Measurements from ENCODE around the gene ADORA3.

Gene ADORA3

GRCh38 chr1:111476214-111476613 is 27.2 kb downstream of the ADORA3 start:
- DNase-seq (ENCODE audit: low read depth in 1 of 2, low spot score in 1 of 2) = no peak

- DNase-seq (ENCODE audit: low read depth in 1 of 2, low spot score in 1 of 2) = peak in 1 of 2 donors; percentile 19
Measured at GRCh38 chr1:111475701-111476100, 27.7 kb downstream of the ADORA3 start.

- DNase-seq (ENCODE audit: low read depth in 1 of 2, low spot score in 1 of 2) = no peak
Measured at GRCh38 chr1:111474521-111474920, 28.9 kb downstream of the ADORA3 start.

- no peak for DNase-seq (ENCODE audit: low read depth in 1 of 2, low spot score in 1 of 2)
Measured at GRCh38 chr1:111474106-111474505, 29.3 kb downstream of the ADORA3 start.

- DNase-seq (ENCODE audit: low read depth in 1 of 2, low spot score in 1 of 2) = no peak
Measured at GRCh38 chr1:111471538-111471937, 31.9 kb downstream of the ADORA3 start.

- peak in 1 of 2 donors; percentile 39 for DNase-seq (ENCODE audit: low read depth in 1 of 2, low spot score in 1 of 2)
Measured at GRCh38 chr1:111471012-111471411, 32.4 kb downstream of the ADORA3 start.

- no peak for DNase-seq (ENCODE audit: low read depth in 1 of 2, low spot score in 1 of 2)
Measured at GRCh38 chr1:111470596-111470995, 32.8 kb downstream of the ADORA3 start.

- no peak for DNase-seq (ENCODE audit: low read depth in 1 of 2, low spot score in 1 of 2)
Measured at GRCh38 chr1:111469539-111469938, 33.9 kb downstream of the ADORA3 start.

GRCh38 chr1:111468717-111469100 is 34.7 kb downstream of the ADORA3 start:
- no peak for DNase-seq (ENCODE audit: low read depth in 1 of 2, low spot score in 1 of 2)

GRCh38 chr1:111467865-111468716 is 35.3 kb downstream of the ADORA3 start:
- DNase-seq (ENCODE audit: low read depth in 1 of 2, low spot score in 1 of 2) = no peak

GRCh38 chr1:111466480-111466879 is 37.0 kb downstream of the ADORA3 start:
- no peak for DNase-seq (ENCODE audit: low read depth in 1 of 2, low spot score in 1 of 2)

GRCh38 chr1:111465754-111466153 is 37.7 kb downstream of the ADORA3 start:
- no peak for DNase-seq (ENCODE audit: low read depth in 1 of 2, low spot score in 1 of 2)

GRCh38 chr1:111463029-111463683 is 40.3 kb downstream of the ADORA3 start:
- DNase-seq (ENCODE audit: low read depth in 1 of 2, low spot score in 1 of 2) = no peak

- no peak for DNase-seq (ENCODE audit: low read depth in 1 of 2, low spot score in 1 of 2)
Measured at GRCh38 chr1:111462370-111463028, 40.9 kb downstream of the ADORA3 start.

- no peak for DNase-seq (ENCODE audit: low read depth in 1 of 2, low spot score in 1 of 2)
Measured at GRCh38 chr1:111461765-111462164, 41.7 kb downstream of the ADORA3 start.

GRCh38 chr1:111455642-111456031 is 47.8 kb downstream of the ADORA3 start:
- no peak for DNase-seq (ENCODE audit: low read depth in 1 of 2, low spot score in 1 of 2)

GRCh38 chr1:111454859-111455641 is 48.4 kb downstream of the ADORA3 start:
- DNase-seq (ENCODE audit: low read depth in 1 of 2, low spot score in 1 of 2) = no peak

GRCh38 chr1:111453706-111454105 is 49.7 kb downstream of the ADORA3 start:
- no peak for DNase-seq (ENCODE audit: low read depth in 1 of 2, low spot score in 1 of 2)

GRCh38 chr1:111452581-111452980 is 50.9 kb downstream of the ADORA3 start:
- DNase-seq (ENCODE audit: low read depth in 1 of 2, low spot score in 1 of 2) = no peak

- no peak for DNase-seq (ENCODE audit: low read depth in 1 of 2, low spot score in 1 of 2)
Measured at GRCh38 chr1:111450185-111450584, 53.2 kb downstream of the ADORA3 start.

GRCh38 chr1:111449703-111450017 is 53.8 kb downstream of the ADORA3 start:
- no peak for DNase-seq (ENCODE audit: low read depth in 1 of 2, low spot score in 1 of 2)

All from activated CD4-positive, alpha-beta T cell treated with anti-CD3 and anti-CD28 coated beads, Interleukin-2, amount 50 U/mL, for 24 hours (primary cell).